GM23338 (cell line): ENCODE data around the gene CCDC74A. TPM values are rescaled to one million over a fixed set of nuclear protein-coding genes. Genes with fewer than 3 reads are reported as not detected.
"Not testable (repeated sequence)": the region's sequence is repeated elsewhere in the genome, so short reads cannot be mapped to it uniquely, and the experiment has no call there.

Experiments
- ATAC-seq: fragments of 200-7000 bp; cut with Tn5 transposase; 3 replicates; pipeline ENCODE4 v1.9.1; 2020
- DNase-seq: peaks from one replicate; pipeline ENCODE4 v3.0.0-alpha.2; 2015; ENCODE audit warnings: low spot score
- H2AFZ ChIP-seq: fragments of 200-600 bp; sonication (generic); 2 replicates; pipeline ENCODE4 v1.8.0; 2016; ENCODE audit warnings: antibody characterized with exemption, mild to moderate bottlenecking, moderate library complexity
- H3F3A ChIP-seq: fragments of 200-600 bp; sonication (generic); replicated peaks from 2 replicates; pipeline ENCODE4 v1.8.0; 2017; ENCODE audit warnings: antibody characterized with exemption, mixed run types, low read depth
- H3K27ac ChIP-seq: fragments of 200-600 bp; sonication (generic); 2 replicates; pipeline ENCODE4 v1.6.1; 2016; ENCODE audit warnings: low read depth
- H3K27me3 ChIP-seq: fragments of 200-600 bp; sonication (generic); 2 replicates; pipeline ENCODE4 v1.8.0; 2016; ENCODE audit warnings: mild to moderate bottlenecking, mixed run types, moderate library complexity; ENCODE audit not compliant: insufficient read depth
- H3K36me3 ChIP-seq: fragments of 200-600 bp; sonication (generic); 2 replicates; pipeline ENCODE4 v1.8.0; 2016; ENCODE audit warnings: mild to moderate bottlenecking; ENCODE audit not compliant: insufficient read depth
- H3K4me1 ChIP-seq: fragments of 200-600 bp; sonication (generic); 2 replicates; pipeline ENCODE4 v1.8.0; 2016; ENCODE audit warnings: mild to moderate bottlenecking, moderate library complexity; ENCODE audit not compliant: insufficient read depth
- H3K4me2 ChIP-seq: fragments of 200-600 bp; sonication (generic); 2 replicates; pipeline ENCODE4 v1.7.1; 2017; ENCODE audit warnings: mixed run types
- H3K4me3 ChIP-seq: fragments of 200-600 bp; sonication (generic); 2 replicates; pipeline ENCODE4 v1.6.1; 2016; ENCODE audit warnings: mixed run types
- H3K79me2 ChIP-seq: fragments of 200-600 bp; sonication (generic); replicated peaks from 2 replicates; pipeline ENCODE4 v1.8.0; 2017; ENCODE audit warnings: mild to moderate bottlenecking; ENCODE audit not compliant: insufficient read depth
- H3K9me2 ChIP-seq: fragments of 200-600 bp; sonication (generic); 2 replicates; pipeline ENCODE4 v1.8.0; 2017; ENCODE audit not compliant: insufficient read depth
- H4K20me1 ChIP-seq: fragments of 200-600 bp; sonication (generic); replicated peaks from 2 replicates; pipeline ENCODE4 v1.8.0; 2017; ENCODE audit warnings: mild to moderate bottlenecking; ENCODE audit not compliant: insufficient read depth
- H3K27ac Mint-ChIP-seq: 2 replicates; pipeline ENCODE4 v1.8.0; 2020; ENCODE audit warnings: inconsistent platforms, mild to moderate bottlenecking, moderate library complexity, mixed read lengths
- H3K27me3 Mint-ChIP-seq: 3 replicates; pipeline ENCODE4 v1.8.0; 2022; ENCODE audit warnings: low read depth, mild to moderate bottlenecking, moderate library complexity, mixed read lengths, inconsistent platforms; ENCODE audit not compliant: insufficient read depth, poor library complexity
- H3K36me3 Mint-ChIP-seq: 3 replicates; pipeline ENCODE4 v1.8.0; 2021; ENCODE audit warnings: low read depth, mild to moderate bottlenecking, inconsistent platforms, moderate library complexity, mixed read lengths
- H3K4me1 Mint-ChIP-seq: 3 replicates; pipeline ENCODE4 v1.8.0; 2020; ENCODE audit warnings: mild to moderate bottlenecking, inconsistent platforms, mixed read lengths
- H3K4me3 Mint-ChIP-seq: 3 replicates; pipeline ENCODE4 v1.8.0; 2021; ENCODE audit warnings: moderate library complexity, mild to moderate bottlenecking, inconsistent platforms, mixed read lengths
- H3K9me3 Mint-ChIP-seq: 3 replicates; pipeline ENCODE4 v1.8.0; 2020; ENCODE audit warnings: moderate library complexity, mild to moderate bottlenecking, inconsistent platforms, mixed read lengths
- CREB1 ChIP-seq: fragments of 250-450 bp; sonication (Bioruptor Pico); IDR thresholded peaks from 2 replicates; pipeline ENCODE4 v1.5.0; 2020; ENCODE audit warnings: low read depth, mild to moderate bottlenecking, moderate library complexity
- CTCF ChIP-seq, 2 experiments: fragments of 200-600 bp in 1 of 2; sonication (generic) in 1 of 2; conservative IDR thresholded peaks; 2 replicates each; pipeline versions ENCODE4 v1.5.1 to v1.6.1; 2016 to 2017; ENCODE audit warnings: antibody characterized with exemption in 2 of 2, low read depth in 2 of 2, mild to moderate bottlenecking in 2 of 2, moderate library complexity in 1 of 2
- NANOG ChIP-seq: IDR thresholded peaks from 2 replicates; pipeline ENCODE4 v1.6.1; 2016; ENCODE audit warnings: antibody characterized with exemption, borderline replicate concordance
- POLR2AphosphoS5 ChIP-seq: IDR thresholded peaks from 2 replicates; pipeline ENCODE4 v1.6.1; 2016; ENCODE audit warnings: antibody characterized with exemption, low read depth
- polyA plus RNA-seq: library from polyadenylated mRNA; unstranded; fragments of >200 nt; fragmentation: Nextera tagmentation; extraction: Ambion mirVana; gene quantifications from 2 replicates; pipeline ENCODE4 v1.2.1, GENCODE V29; 2016
- total RNA-seq: library from RNA; depleted of rRNA; stranded (reverse); fragments of >200 nt; shearing (Covaris generic); gene quantifications from 2 replicates; pipeline ENCODE4 v1.2.3, GENCODE V29; 2014

The CCDC74A gene
- total and polyA plus RNA-seq, 2 experiments from 2014 or later: 16.5 to 47.8 TPM

GRCh38 chr2:131490616-131491468, 36.8 kb upstream of the CCDC74A start:
- Histone ChIP-seq H3K4me3 (peak overlapping the region; percentile 50), H3K79me2 (peaks cover 27% of the 10 kb centered on the region), H3K4me2 (peak overlapping the region; percentile 74)
- Mint-ChIP-seq H3K4me3 (peak overlapping the region; percentile 72), H3K4me1 (peaks cover 12% of the 10 kb centered on the region), H3K36me3 (peaks cover 18% of the 10 kb centered on the region), H3K27me3 (peaks cover 19% of the 10 kb centered on the region)
- not testable (repeated sequence) for H3F3A ChIP-seq, H3K27ac ChIP-seq, H3K27me3 ChIP-seq, H4K20me1 ChIP-seq, H3K27ac Mint-ChIP-seq, ATAC-seq, H3K9me2 ChIP-seq, H3K4me1 ChIP-seq, H3K9me3 Mint-ChIP-seq, H3K36me3 ChIP-seq, H2AFZ ChIP-seq
- DNase-seq: peak; percentile 8

GRCh38 chr2:131491469-131491836, 36.2 kb upstream of the CCDC74A start:
- H3K4me1 ChIP-seq: not testable (repeated sequence)
- ATAC-seq: peak; percentile 6

GRCh38 chr2:131492015-131492417, 35.7 kb upstream of the CCDC74A start, which contains the start of gene MZT2A:
TSS of gene MZT2A (minus strand) at chr2:131492397. CDS start at chr2:131492376, 21 bp downstream.
- not testable (repeated sequence) for H3K27me3 ChIP-seq, H4K20me1 ChIP-seq, H3K4me1 ChIP-seq, DNase-seq, H3F3A ChIP-seq, ATAC-seq, H3K36me3 ChIP-seq, H3K9me2 ChIP-seq, H3K9me3 Mint-ChIP-seq
- Mint-ChIP-seq H3K36me3 (peaks cover 18% of the 10 kb centered on the region), H3K27ac (peak within 1 kb of the TSS; percentile 100), H3K4me1 (peaks cover 12% of the 10 kb centered on the region), H3K4me3 (peak within 1 kb of the TSS; percentile 99), H3K27me3 (peaks cover 19% of the 10 kb centered on the region)
- H3K4me2 ChIP-seq: peak within 1 kb of the TSS; percentile 95
- H3K27ac ChIP-seq: peak within 1 kb of the TSS; percentile 94
- peak within 1 kb of the TSS; percentile 90 for H3K4me3 ChIP-seq
- H2AFZ ChIP-seq: peak within 1 kb of the TSS; percentile 86
- H3K79me2 ChIP-seq: peaks cover 38% of the 10 kb centered on the region

More at GRCh38 chr2:131491469-131491836, 36.2 kb upstream of the CCDC74A start:
- H3K27ac ChIP-seq, H3K27me3 ChIP-seq, H3K27ac Mint-ChIP-seq, H3F3A ChIP-seq, H3K36me3 ChIP-seq, H3K9me2 ChIP-seq, H2AFZ ChIP-seq, H4K20me1 ChIP-seq, H3K9me3 Mint-ChIP-seq: not testable (repeated sequence)
- DNase-seq: peak; percentile 24
- peaks cover 12% of the 10 kb centered on the region for H3K4me1 Mint-ChIP-seq
- H3K4me2 ChIP-seq: peak overlapping the region; percentile 74
- peak overlapping the region; percentile 50 for H3K4me3 ChIP-seq
- H3K79me2 ChIP-seq: peaks cover 33% of the 10 kb centered on the region
- H3K4me3 Mint-ChIP-seq: peak overlapping the region; percentile 72
- peaks cover 18% of the 10 kb centered on the region for H3K36me3 Mint-ChIP-seq
- peaks cover 19% of the 10 kb centered on the region for H3K27me3 Mint-ChIP-seq

GRCh38 chr2:131492418-131493198, 35.1 kb upstream of the CCDC74A start:
- H3K9me3 Mint-ChIP-seq: no peaks in the 10 kb centered on the region; the same call in 1 of the 3 replicates
- no peaks in the 10 kb centered on the region for H3K36me3 ChIP-seq
- H3K79me2 ChIP-seq: peaks cover 44% of the 10 kb centered on the region
- peak overlapping the region; percentile 95 for H3K4me2 ChIP-seq
- peak; percentile 92 for DNase-seq
- H3K36me3 Mint-ChIP-seq: peaks cover 20% of the 10 kb centered on the region
- H4K20me1 ChIP-seq: no peaks in the 10 kb centered on the region
- TF ChIP-seq NANOG: no peak
- peak; percentile 71 to 73 for TF ChIP-seq CTCF (conservative IDR thresholded peaks at IDR 0.05; ENCODE audit: low read depth in 2 of 2)
- no peak; the same call in none of the 2 replicates for TF ChIP-seq POLR2AphosphoS5
- peak; percentile 93 for TF ChIP-seq CREB1 (CRISPR knock-in tag)
- H3K4me1 Mint-ChIP-seq: peaks cover 12% of the 10 kb centered on the region
- peak; percentile 84 for ATAC-seq
- H3K27ac Mint-ChIP-seq: peak overlapping the region; percentile 94
- peak overlapping the region; percentile 90 for H3K4me3 ChIP-seq
- peaks cover 19% of the 10 kb centered on the region for H3K27me3 Mint-ChIP-seq
- peak overlapping the region; percentile 94 for H3K27ac ChIP-seq
- no peaks in the 10 kb centered on the region for H3K27me3 ChIP-seq
- peak overlapping the region; percentile 86; the same call in 1 of the 2 replicates for H2AFZ ChIP-seq
- peak overlapping the region; percentile 99 for H3K4me3 Mint-ChIP-seq
- no peaks in the 10 kb centered on the region; the same call in 1 of the 2 replicates for H3K4me1 ChIP-seq
- H3K9me2 ChIP-seq: no peaks in the 10 kb centered on the region
- H3F3A ChIP-seq: no peaks in the 10 kb centered on the region
